GM23338 (cell line): ENCODE data around the gene SPATA20. TPM values are rescaled to one million over a fixed set of nuclear protein-coding genes. Genes with fewer than 3 reads are reported as not detected.

Experiments used
- ATAC-seq: fragments of 200-7000 bp; cut with Tn5 transposase; 3 replicates; pipeline ENCODE4 v1.9.1; 2020
- DNase-seq: peaks from one replicate; pipeline ENCODE4 v3.0.0-alpha.2; 2015; ENCODE audit warnings: low spot score
- H2AFZ ChIP-seq: fragments of 200-600 bp; sonication (generic); 2 replicates; pipeline ENCODE4 v1.8.0; 2016; ENCODE audit warnings: antibody characterized with exemption, mild to moderate bottlenecking, moderate library complexity
- H3F3A ChIP-seq: fragments of 200-600 bp; sonication (generic); replicated peaks from 2 replicates; pipeline ENCODE4 v1.8.0; 2017; ENCODE audit warnings: antibody characterized with exemption, mixed run types, low read depth
- H3K27ac ChIP-seq: fragments of 200-600 bp; sonication (generic); 2 replicates; pipeline ENCODE4 v1.6.1; 2016; ENCODE audit warnings: low read depth
- H3K27me3 ChIP-seq: fragments of 200-600 bp; sonication (generic); 2 replicates; pipeline ENCODE4 v1.8.0; 2016; ENCODE audit warnings: mild to moderate bottlenecking, mixed run types, moderate library complexity; ENCODE audit not compliant: insufficient read depth
- H3K36me3 ChIP-seq: fragments of 200-600 bp; sonication (generic); 2 replicates; pipeline ENCODE4 v1.8.0; 2016; ENCODE audit warnings: mild to moderate bottlenecking; ENCODE audit not compliant: insufficient read depth
- H3K4me1 ChIP-seq: fragments of 200-600 bp; sonication (generic); 2 replicates; pipeline ENCODE4 v1.8.0; 2016; ENCODE audit warnings: mild to moderate bottlenecking, moderate library complexity; ENCODE audit not compliant: insufficient read depth
- H3K4me2 ChIP-seq: fragments of 200-600 bp; sonication (generic); 2 replicates; pipeline ENCODE4 v1.7.1; 2017; ENCODE audit warnings: mixed run types
- H3K4me3 ChIP-seq: fragments of 200-600 bp; sonication (generic); 2 replicates; pipeline ENCODE4 v1.6.1; 2016; ENCODE audit warnings: mixed run types
- H3K79me2 ChIP-seq: fragments of 200-600 bp; sonication (generic); replicated peaks from 2 replicates; pipeline ENCODE4 v1.8.0; 2017; ENCODE audit warnings: mild to moderate bottlenecking; ENCODE audit not compliant: insufficient read depth
- H3K9me2 ChIP-seq: fragments of 200-600 bp; sonication (generic); 2 replicates; pipeline ENCODE4 v1.8.0; 2017; ENCODE audit not compliant: insufficient read depth
- H4K20me1 ChIP-seq: fragments of 200-600 bp; sonication (generic); replicated peaks from 2 replicates; pipeline ENCODE4 v1.8.0; 2017; ENCODE audit warnings: mild to moderate bottlenecking; ENCODE audit not compliant: insufficient read depth
- H3K27ac Mint-ChIP-seq: 2 replicates; pipeline ENCODE4 v1.8.0; 2020; ENCODE audit warnings: inconsistent platforms, mild to moderate bottlenecking, moderate library complexity, mixed read lengths
- H3K27me3 Mint-ChIP-seq: 3 replicates; pipeline ENCODE4 v1.8.0; 2022; ENCODE audit warnings: low read depth, mild to moderate bottlenecking, moderate library complexity, mixed read lengths, inconsistent platforms; ENCODE audit not compliant: insufficient read depth, poor library complexity
- H3K36me3 Mint-ChIP-seq: 3 replicates; pipeline ENCODE4 v1.8.0; 2021; ENCODE audit warnings: low read depth, mild to moderate bottlenecking, inconsistent platforms, moderate library complexity, mixed read lengths
- H3K4me1 Mint-ChIP-seq: 3 replicates; pipeline ENCODE4 v1.8.0; 2020; ENCODE audit warnings: mild to moderate bottlenecking, inconsistent platforms, mixed read lengths
- H3K4me3 Mint-ChIP-seq: 3 replicates; pipeline ENCODE4 v1.8.0; 2021; ENCODE audit warnings: moderate library complexity, mild to moderate bottlenecking, inconsistent platforms, mixed read lengths
- H3K9me3 Mint-ChIP-seq: 3 replicates; pipeline ENCODE4 v1.8.0; 2020; ENCODE audit warnings: moderate library complexity, mild to moderate bottlenecking, inconsistent platforms, mixed read lengths
- CTCF ChIP-seq, 2 experiments: fragments of 200-600 bp in 1 of 2; sonication (generic) in 1 of 2; conservative IDR thresholded peaks; 2 replicates each; pipeline versions ENCODE4 v1.5.1 to v1.6.1; 2016 to 2017; ENCODE audit warnings: antibody characterized with exemption in 2 of 2, low read depth in 2 of 2, mild to moderate bottlenecking in 2 of 2, moderate library complexity in 1 of 2
- EZH2 ChIP-seq: fragments of 200-600 bp; sonication (generic); IDR thresholded peaks from one replicate; pipeline ENCODE4 v1.8.0; 2017; ENCODE audit warnings: antibody characterized with exemption, mild to moderate bottlenecking, low read depth; ENCODE audit not compliant: unreplicated experiment
- JUNB ChIP-seq: IDR thresholded peaks from one replicate; pipeline ENCODE4 v1.6.1; 2016; ENCODE audit warnings: antibody characterized with exemption; ENCODE audit not compliant: unreplicated experiment
- POLR2AphosphoS5 ChIP-seq: IDR thresholded peaks from 2 replicates; pipeline ENCODE4 v1.6.1; 2016; ENCODE audit warnings: antibody characterized with exemption, low read depth
- polyA plus RNA-seq: library from polyadenylated mRNA; unstranded; fragments of >200 nt; fragmentation: Nextera tagmentation; extraction: Ambion mirVana; gene quantifications from 2 replicates; pipeline ENCODE4 v1.2.1, GENCODE V29; 2016
- total RNA-seq: library from RNA; depleted of rRNA; stranded (reverse); fragments of >200 nt; shearing (Covaris generic); gene quantifications from 2 replicates; pipeline ENCODE4 v1.2.3, GENCODE V29; 2014
- TF ChIP-seq, protein P1 (sequence below): fragments of 250-450 bp; sonication (Bioruptor Pico); IDR thresholded peaks from 2 replicates; pipeline ENCODE4 v1.5.0; 2020; ENCODE audit warnings: mild to moderate bottlenecking, moderate library complexity

The SPATA20 gene
- total and polyA plus RNA-seq, 2 experiments from 2014 or later: 13.8 to 32.7 TPM

- TF ChIP-seq, protein P1, sequence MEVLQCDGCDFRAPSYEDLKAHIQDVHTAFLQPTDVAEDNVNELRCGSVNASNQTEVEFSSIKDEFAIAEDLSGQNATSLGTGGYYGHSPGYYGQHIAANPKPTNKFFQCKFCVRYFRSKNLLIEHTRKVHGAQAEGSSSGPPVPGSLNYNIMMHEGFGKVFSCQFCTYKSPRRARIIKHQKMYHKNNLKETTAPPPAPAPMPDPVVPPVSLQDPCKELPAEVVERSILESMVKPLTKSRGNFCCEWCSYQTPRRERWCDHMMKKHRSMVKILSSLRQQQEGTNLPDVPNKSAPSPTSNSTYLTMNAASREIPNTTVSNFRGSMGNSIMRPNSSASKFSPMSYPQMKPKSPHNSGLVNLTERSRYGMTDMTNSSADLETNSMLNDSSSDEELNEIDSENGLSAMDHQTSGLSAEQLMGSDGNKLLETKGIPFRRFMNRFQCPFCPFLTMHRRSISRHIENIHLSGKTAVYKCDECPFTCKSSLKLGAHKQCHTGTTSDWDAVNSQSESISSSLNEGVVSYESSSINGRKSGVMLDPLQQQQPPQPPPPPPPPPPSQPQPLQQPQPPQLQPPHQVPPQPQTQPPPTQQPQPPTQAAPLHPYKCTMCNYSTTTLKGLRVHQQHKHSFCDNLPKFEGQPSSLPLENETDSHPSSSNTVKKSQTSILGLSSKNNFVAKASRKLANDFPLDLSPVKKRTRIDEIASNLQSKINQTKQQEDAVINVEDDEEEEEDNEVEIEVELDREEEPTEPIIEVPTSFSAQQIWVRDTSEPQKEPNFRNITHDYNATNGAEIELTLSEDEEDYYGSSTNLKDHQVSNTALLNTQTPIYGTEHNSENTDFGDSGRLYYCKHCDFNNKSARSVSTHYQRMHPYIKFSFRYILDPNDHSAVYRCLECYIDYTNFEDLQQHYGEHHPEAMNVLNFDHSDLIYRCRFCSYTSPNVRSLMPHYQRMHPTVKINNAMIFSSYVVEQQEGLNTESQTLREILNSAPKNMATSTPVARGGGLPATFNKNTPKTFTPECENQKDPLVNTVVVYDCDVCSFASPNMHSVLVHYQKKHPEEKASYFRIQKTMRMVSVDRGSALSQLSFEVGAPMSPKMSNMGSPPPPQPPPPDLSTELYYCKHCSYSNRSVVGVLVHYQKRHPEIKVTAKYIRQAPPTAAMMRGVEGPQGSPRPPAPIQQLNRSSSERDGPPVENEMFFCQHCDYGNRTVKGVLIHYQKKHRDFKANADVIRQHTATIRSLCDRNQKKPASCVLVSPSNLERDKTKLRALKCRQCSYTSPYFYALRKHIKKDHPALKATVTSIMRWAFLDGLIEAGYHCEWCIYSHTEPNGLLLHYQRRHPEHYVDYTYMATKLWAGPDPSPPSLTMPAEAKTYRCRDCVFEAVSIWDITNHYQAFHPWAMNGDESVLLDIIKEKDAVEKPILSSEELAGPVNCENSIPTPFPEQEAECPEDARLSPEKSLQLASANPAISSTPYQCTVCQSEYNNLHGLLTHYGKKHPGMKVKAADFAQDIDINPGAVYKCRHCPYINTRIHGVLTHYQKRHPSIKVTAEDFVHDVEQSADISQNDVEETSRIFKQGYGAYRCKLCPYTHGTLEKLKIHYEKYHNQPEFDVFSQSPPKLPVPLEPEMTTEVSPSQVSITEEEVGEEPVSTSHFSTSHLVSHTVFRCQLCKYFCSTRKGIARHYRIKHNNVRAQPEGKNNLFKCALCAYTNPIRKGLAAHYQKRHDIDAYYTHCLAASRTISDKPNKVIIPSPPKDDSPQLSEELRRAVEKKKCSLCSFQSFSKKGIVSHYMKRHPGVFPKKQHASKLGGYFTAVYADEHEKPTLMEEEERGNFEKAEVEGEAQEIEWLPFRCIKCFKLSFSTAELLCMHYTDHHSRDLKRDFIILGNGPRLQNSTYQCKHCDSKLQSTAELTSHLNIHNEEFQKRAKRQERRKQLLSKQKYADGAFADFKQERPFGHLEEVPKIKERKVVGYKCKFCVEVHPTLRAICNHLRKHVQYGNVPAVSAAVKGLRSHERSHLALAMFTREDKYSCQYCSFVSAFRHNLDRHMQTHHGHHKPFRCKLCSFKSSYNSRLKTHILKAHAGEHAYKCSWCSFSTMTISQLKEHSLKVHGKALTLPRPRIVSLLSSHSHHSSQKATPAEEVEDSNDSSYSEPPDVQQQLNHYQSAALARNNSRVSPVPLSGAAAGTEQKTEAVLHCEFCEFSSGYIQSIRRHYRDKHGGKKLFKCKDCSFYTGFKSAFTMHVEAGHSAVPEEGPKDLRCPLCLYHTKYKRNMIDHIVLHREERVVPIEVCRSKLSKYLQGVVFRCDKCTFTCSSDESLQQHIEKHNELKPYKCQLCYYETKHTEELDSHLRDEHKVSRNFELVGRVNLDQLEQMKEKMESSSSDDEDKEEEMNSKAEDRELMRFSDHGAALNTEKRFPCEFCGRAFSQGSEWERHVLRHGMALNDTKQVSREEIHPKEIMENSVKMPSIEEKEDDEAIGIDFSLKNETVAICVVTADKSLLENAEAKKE (CRISPR knock-in tag): no peak
Observed at GRCh38 chr17:50602836-50603235, 55.9 kb downstream of the SPATA20 start (continued).

- ATAC-seq (peak; percentile 82), DNase-seq (peak; percentile 72)
Observed at GRCh38 chr17:50603340-50603739, 56.4 kb downstream of the SPATA20 start.

More at GRCh38 chr17:50603340-50603739, 56.4 kb downstream of the SPATA20 start:
- H3F3A ChIP-seq: no peaks in the 10 kb centered on the region
- H3K27me3 ChIP-seq: no peaks in the 10 kb centered on the region
- H3K36me3 Mint-ChIP-seq: no peaks in the 10 kb centered on the region
- no peaks in the 10 kb centered on the region for H3K4me1 ChIP-seq
- no peaks in the 10 kb centered on the region for H3K79me2 ChIP-seq
- H3K9me3 Mint-ChIP-seq: no peaks in the 10 kb centered on the region; the same call in 2 of the 3 replicates
- no peak overlapping the region for H3K4me2 ChIP-seq
- H4K20me1 ChIP-seq: no peaks in the 10 kb centered on the region
- H3K27ac ChIP-seq: no peak overlapping the region
- no peaks in the 10 kb centered on the region for H3K36me3 ChIP-seq
- H3K4me3 ChIP-seq: no peak overlapping the region
- TF ChIP-seq POLR2AphosphoS5 (no peak), EZH2 (no peak), JUNB (no peak), CTCF (conservative IDR thresholded peaks at IDR 0.05; ENCODE audit: low read depth in 2 of 2) (peak; percentile 21 to 34; a peak in 1 of 4 replicates)
- TF ChIP-seq, protein P1 (CRISPR knock-in tag): no peak
- H3K9me2 ChIP-seq: no peaks in the 10 kb centered on the region
- no peak overlapping the region for H2AFZ ChIP-seq
- no peak overlapping the region for H3K4me3 Mint-ChIP-seq
- H3K27ac Mint-ChIP-seq: no peak overlapping the region
- peaks cover 18% of the 10 kb centered on the region for H3K27me3 Mint-ChIP-seq
- H3K4me1 Mint-ChIP-seq: peaks cover 24% of the 10 kb centered on the region
